Hepatocyte (in vitro differentiated cells): ENCODE data around the gene CMKLR1.

Experiments
- CTCF ChIP-seq: fragments of 200-600 bp; sonication (generic); IDR thresholded peaks from 2 replicates; pipeline ENCODE4 v1.5.1; 2016; ENCODE audit warnings: antibody characterized with exemption, mild to moderate bottlenecking; ENCODE audit not compliant: poor library complexity
- EZH2 ChIP-seq: fragments of 200-600 bp; sonication (generic); IDR thresholded peaks from 2 replicates; pipeline ENCODE4 v1.6.1; 2016; ENCODE audit warnings: antibody characterized with exemption, mild to moderate bottlenecking, borderline replicate concordance
- EZH2phosphoT487 ChIP-seq: fragments of 200-600 bp; sonication (generic); IDR thresholded peaks from one replicate; pipeline ENCODE4 v1.6.1; 2018; ENCODE audit warnings: antibody characterized with exemption, mild to moderate bottlenecking, low read depth, moderate library complexity; ENCODE audit not compliant: unreplicated experiment, severe bottlenecking

- TF ChIP-seq CTCF, result no peak
- no peak for TF ChIP-seq EZH2
- no peak for TF ChIP-seq EZH2phosphoT487
Observed at GRCh38 chr12:108313606-108314351, 25.3 kb downstream of the CMKLR1 start.
